ENCODE measurements around the gene STAM.

DNA sequence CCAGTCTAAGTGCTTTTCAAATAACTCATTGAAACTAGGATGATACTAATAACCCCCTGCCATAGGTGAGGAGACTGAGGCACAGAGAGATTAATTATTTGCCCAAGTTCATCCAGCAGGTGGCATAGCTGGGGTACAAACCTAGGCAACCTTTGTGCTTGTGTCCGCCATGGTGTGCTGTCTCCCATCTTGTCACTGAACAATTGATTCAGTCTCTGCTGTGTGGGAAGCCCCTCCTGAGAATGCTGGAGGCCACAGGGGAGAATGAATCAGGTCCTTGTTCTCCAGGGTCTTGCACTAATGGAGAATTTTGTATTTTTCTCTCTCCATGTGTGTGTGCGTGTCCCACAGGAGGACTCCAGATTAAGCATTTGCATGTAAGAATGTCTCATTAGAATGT is 92.3 kb downstream of the STAM start:
- TF ChIP-seq, protein P1, sequence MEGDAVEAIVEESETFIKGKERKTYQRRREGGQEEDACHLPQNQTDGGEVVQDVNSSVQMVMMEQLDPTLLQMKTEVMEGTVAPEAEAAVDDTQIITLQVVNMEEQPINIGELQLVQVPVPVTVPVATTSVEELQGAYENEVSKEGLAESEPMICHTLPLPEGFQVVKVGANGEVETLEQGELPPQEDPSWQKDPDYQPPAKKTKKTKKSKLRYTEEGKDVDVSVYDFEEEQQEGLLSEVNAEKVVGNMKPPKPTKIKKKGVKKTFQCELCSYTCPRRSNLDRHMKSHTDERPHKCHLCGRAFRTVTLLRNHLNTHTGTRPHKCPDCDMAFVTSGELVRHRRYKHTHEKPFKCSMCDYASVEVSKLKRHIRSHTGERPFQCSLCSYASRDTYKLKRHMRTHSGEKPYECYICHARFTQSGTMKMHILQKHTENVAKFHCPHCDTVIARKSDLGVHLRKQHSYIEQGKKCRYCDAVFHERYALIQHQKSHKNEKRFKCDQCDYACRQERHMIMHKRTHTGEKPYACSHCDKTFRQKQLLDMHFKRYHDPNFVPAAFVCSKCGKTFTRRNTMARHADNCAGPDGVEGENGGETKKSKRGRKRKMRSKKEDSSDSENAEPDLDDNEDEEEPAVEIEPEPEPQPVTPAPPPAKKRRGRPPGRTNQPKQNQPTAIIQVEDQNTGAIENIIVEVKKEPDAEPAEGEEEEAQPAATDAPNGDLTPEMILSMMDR (IDR thresholded peaks at IDR 0.05): no peak
- TF ChIP-seq POLR2A (IDR thresholded peaks at IDR 0.05) (no peak), EP300 (IDR thresholded peaks at IDR 0.05) (no peak), POLR2AphosphoS5 (IDR thresholded peaks at IDR 0.05) (no peak)
